Karpas-422 (cell line): Measurements from ENCODE around the gene FOXA3. TPM values are rescaled to one million over a fixed set of nuclear protein-coding genes. Genes with fewer than 3 reads are reported as not detected.

Experiments
- DNase-seq: peaks from one replicate; pipeline ENCODE4 v3.0.0-alpha.2; 2015
- H2AFZ ChIP-seq: fragments of 200-600 bp; sonication (generic); 2 replicates; pipeline ENCODE4 v1.6.1; 2014; ENCODE audit warnings: antibody characterized with exemption, low read length, mixed read lengths
- H3K27ac ChIP-seq: fragments of 200-600 bp; sonication (generic); 2 replicates; pipeline ENCODE4 v1.5.1; 2014; ENCODE audit warnings: mild to moderate bottlenecking, low read length, moderate library complexity
- H3K27me3 ChIP-seq: fragments of 200-600 bp; sonication (generic); 2 replicates; pipeline ENCODE4 v1.6.1; 2014; ENCODE audit warnings: low read length, mixed read lengths
- H3K36me3 ChIP-seq: fragments of 200-600 bp; sonication (generic); 2 replicates; pipeline ENCODE4 v1.6.1; 2014; ENCODE audit warnings: low read length, mixed read lengths; ENCODE audit not compliant: insufficient read depth
- H3K4me1 ChIP-seq: fragments of 200-600 bp; sonication (generic); 2 replicates; pipeline ENCODE4 v1.6.1; 2014; ENCODE audit warnings: mild to moderate bottlenecking, low read length, mixed read lengths
- H3K4me2 ChIP-seq: fragments of 200-600 bp; sonication (generic); 2 replicates; pipeline ENCODE4 v1.6.1; 2014; ENCODE audit warnings: low read length, low read depth, mild to moderate bottlenecking; ENCODE audit not compliant: poor library complexity, severe bottlenecking
- H3K4me3 ChIP-seq: fragments of 200-600 bp; sonication (generic); 2 replicates; pipeline ENCODE4 v1.5.1; 2014; ENCODE audit warnings: mild to moderate bottlenecking, antibody characterized with exemption, low read length, mixed read lengths
- H3K79me2 ChIP-seq: fragments of 200-600 bp; sonication (generic); 2 replicates; pipeline ENCODE4 v1.6.1; 2014; ENCODE audit warnings: mild to moderate bottlenecking, low read length, mixed read lengths
- H3K9ac ChIP-seq: fragments of 200-600 bp; sonication (generic); 2 replicates; pipeline ENCODE4 v1.6.0; 2014; ENCODE audit warnings: low read length
- H3K9me2 ChIP-seq: fragments of 200-600 bp; sonication (generic), shearing (Covaris generic); replicated peaks from 2 replicates; pipeline ENCODE4 v1.6.0; 2014; ENCODE audit warnings: mild to moderate bottlenecking, low read length, moderate library complexity; ENCODE audit not compliant: insufficient read depth
- H3K9me3 ChIP-seq: fragments of 300-700, 200-600 bp; sonication (generic); 2 replicates; pipeline ENCODE4 v1.6.1; 2014; ENCODE audit warnings: low read length, mixed read lengths
- H4K20me1 ChIP-seq: fragments of 200-600 bp; sonication (generic); 2 replicates; pipeline ENCODE4 v1.6.1; 2014; ENCODE audit warnings: mild to moderate bottlenecking, antibody characterized with exemption, low read length, low read depth; ENCODE audit not compliant: insufficient read depth
- total RNA-seq: library from RNA; depleted of rRNA; stranded (reverse); fragments of >200 nt; shearing (Covaris generic); gene quantifications from 2 replicates; pipeline ENCODE4 v1.2.3, GENCODE V29; 2014; ENCODE audit warnings: low replicate concordance; rRNA removed

FOXA3 gene
- total RNA-seq, 1 experiment from 2014 or later, result not detected

DNA sequence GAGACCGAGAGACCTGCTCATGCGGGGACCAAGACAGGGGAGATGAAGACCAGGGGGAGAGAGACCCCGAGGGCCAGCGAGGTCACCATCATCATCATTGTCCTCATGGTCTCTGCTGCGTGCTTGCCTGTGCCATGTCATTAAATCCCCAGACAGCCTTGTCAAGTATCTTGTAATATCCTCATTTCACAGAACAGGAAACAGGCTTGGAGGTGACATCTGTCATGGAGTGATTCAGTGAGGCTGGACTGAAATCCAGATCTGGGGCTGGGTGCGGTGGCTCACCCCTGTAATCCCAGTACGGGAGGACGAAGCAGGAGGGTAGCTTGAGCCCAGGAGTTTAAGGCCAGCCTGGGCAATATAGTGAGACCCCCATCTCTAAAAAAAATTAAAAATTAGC, 56.3 kb downstream of the FOXA3 start:
- Histone ChIP-seq H3K4me2 (no peak overlapping the region), H4K20me1 (no peaks in the 10 kb centered on the region), H3K9me3 (no peaks in the 10 kb centered on the region), H3K4me3 (no peak overlapping the region), H3K9me2 (no peaks in the 10 kb centered on the region), H3K79me2 (no peaks in the 10 kb centered on the region), H2AFZ (no peak overlapping the region), H3K4me1 (no peaks in the 10 kb centered on the region), H3K27me3 (no peaks in the 10 kb centered on the region), H3K36me3 (no peaks in the 10 kb centered on the region), H3K9ac (no peak overlapping the region), H3K27ac (no peak overlapping the region)
- DNase-seq, result no peak

DNA sequence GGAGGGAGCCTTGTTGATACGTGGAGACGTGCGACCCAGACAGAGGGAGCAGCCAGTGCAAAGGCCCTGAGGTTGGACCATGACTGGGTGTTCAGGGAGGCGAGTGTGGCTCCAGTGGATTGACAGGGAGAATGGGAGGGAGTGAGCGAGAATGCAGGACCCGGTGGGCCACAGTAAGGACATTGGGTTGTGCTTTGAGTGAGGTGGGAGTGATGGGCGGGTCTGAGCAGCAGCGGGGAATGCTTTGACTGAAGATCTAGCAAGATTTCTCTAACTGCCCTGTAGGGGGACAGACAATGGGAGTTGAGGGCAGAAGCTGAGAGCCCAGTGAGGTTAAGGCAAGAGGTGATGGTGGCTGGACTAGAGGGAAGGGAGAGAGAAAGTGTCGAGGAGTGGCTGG, 58.2 kb downstream of the FOXA3 start:
- DNase-seq, result peak; percentile 79
- no peak overlapping the region for H2AFZ ChIP-seq

More for the DNA sequence above, 58.2 kb downstream of the FOXA3 start:
- H3K4me3 ChIP-seq, result no peak overlapping the region
- no peak overlapping the region for H3K9ac ChIP-seq
- H3K9me3 ChIP-seq, result no peaks in the 10 kb centered on the region
- H3K4me1 ChIP-seq, result no peaks in the 10 kb centered on the region
- H3K79me2 ChIP-seq, result no peaks in the 10 kb centered on the region
- H3K9me2 ChIP-seq, result no peaks in the 10 kb centered on the region
- no peak overlapping the region for H3K4me2 ChIP-seq
- no peak overlapping the region for H3K27ac ChIP-seq
- no peaks in the 10 kb centered on the region for H3K27me3 ChIP-seq
- no peaks in the 10 kb centered on the region for H3K36me3 ChIP-seq
- no peaks in the 10 kb centered on the region for H4K20me1 ChIP-seq

Other genes starting within 250 kb of the FOXA3 start
- 40.3 and 86.4 TPM in 2 replicates for gene EML2, start 224.9 kb upstream of the FOXA3 start, total RNA-seq
- 3.9 and 6.1 TPM in 2 replicates for gene GIPR, start 196.1 kb upstream of the FOXA3 start, total RNA-seq
- gene SNRPD2, start 172.4 kb upstream of the FOXA3 start, total RNA-seq, result 540 and 645 TPM in 2 replicates
- 21.4 and 30.3 TPM in 2 replicates for gene QPCTL, start 171.7 kb upstream of the FOXA3 start, total RNA-seq
- 16.8 and 25.6 TPM in 2 replicates for gene FBXO46, start 133.4 kb upstream of the FOXA3 start, total RNA-seq
- gene MEIOSIN, start 130.9 kb upstream of the FOXA3 start, total RNA-seq, result not detected in 2 replicates
- 2.6 and 4.0 TPM in 2 replicates for gene SIX5, start 95.1 kb upstream of the FOXA3 start, total RNA-seq
- gene DMPK, start 81.8 kb upstream of the FOXA3 start, total RNA-seq, result 11.5 and 33.7 TPM in 2 replicates
- gene DMWD, start 71.5 kb upstream of the FOXA3 start, total RNA-seq, result 37.8 and 61.3 TPM in 2 replicates
- 0.25 TPM in 1 of 2 replicates, not detected in the other for gene RSPH6A, start 49.0 kb upstream of the FOXA3 start, total RNA-seq
- gene SYMPK, start 1.2 kb upstream of the FOXA3 start, total RNA-seq, result 28.3 and 75.2 TPM in 2 replicates
- 21.1 and 65.1 TPM in 2 replicates for gene IRF2BP1, start 21.8 kb downstream of the FOXA3 start, total RNA-seq
- 5.3 and 6.8 TPM in 2 replicates for gene MYPOP, start 38.3 kb downstream of the FOXA3 start, total RNA-seq
- gene NANOS2, start 50.5 kb downstream of the FOXA3 start, total RNA-seq, result not detected in 2 replicates
- gene NOVA2, start 109.5 kb downstream of the FOXA3 start, total RNA-seq, result 0.07 TPM in 1 of 2 replicates, not detected in the other
- 6.4 and 13.5 TPM in 2 replicates for gene CCDC61, start 131.1 kb downstream of the FOXA3 start, total RNA-seq
- gene PGLYRP1, start 158.7 kb downstream of the FOXA3 start, total RNA-seq, result not detected in 2 replicates
- gene IGFL4, start 176.7 kb downstream of the FOXA3 start, total RNA-seq, result not detected in 2 replicates